NCI-H1694 treated with DMSO at 0.1 percent for 48 hours (cell line): ENCODE results near the gene CCT6B.
"Not testable (repeated sequence)": the region's sequence is repeated elsewhere in the genome, so short reads cannot be mapped to it uniquely, and the experiment has no call there.

Experiments
- DNase-seq: peaks from one replicate; lab custom pipeline; 2025; lab: John Stamatoyannopoulos, UW

Gene CCT6B

GRCh38 chr17:34979650-34980352 lies 18.5 kb upstream of the CCT6B start:
- no peak for DNase-seq

GRCh38 chr17:34979153-34979552 lies 17.9 kb upstream of the CCT6B start:
- DNase-seq, result no peak

- no peak for DNase-seq
Measured at GRCh38 chr17:34974794-34975785, 13.8 kb upstream of the CCT6B start.

GRCh38 chr17:34974179-34974578 lies 12.9 kb upstream of the CCT6B start:
- no peak for DNase-seq

- no peak for DNase-seq
Measured at GRCh38 chr17:34958438-34958837, 2.8 kb downstream of the CCT6B start.

- DNase-seq, result not testable (repeated sequence)
Measured at GRCh38 chr17:34950780-34951179, 10.5 kb downstream of the CCT6B start.

- DNase-seq, result no peak
Measured at GRCh38 chr17:34930283-34930682, 31.0 kb downstream of the CCT6B start.

- DNase-seq, result no peak
Measured at GRCh38 chr17:34926661-34927060, 34.6 kb downstream of the CCT6B start.

- no peak for DNase-seq
Measured at GRCh38 chr17:34920676-34921075, 40.6 kb downstream of the CCT6B start.

GRCh38 chr17:34917381-34917780 lies 43.9 kb downstream of the CCT6B start:
- no peak for DNase-seq

- DNase-seq, result no peak
Measured at GRCh38 chr17:34916120-34916519, 45.1 kb downstream of the CCT6B start.

GRCh38 chr17:34913001-34913400 lies 48.3 kb downstream of the CCT6B start:
- DNase-seq, result no peak

- no peak for DNase-seq
Measured at GRCh38 chr17:34909040-34909439, 52.2 kb downstream of the CCT6B start.

GRCh38 chr17:34902831-34903547 lies 58.3 kb downstream of the CCT6B start:
- no peak for DNase-seq

- DNase-seq, result no peak
Measured at GRCh38 chr17:34899643-34900291, 61.5 kb downstream of the CCT6B start.

GRCh38 chr17:34895383-34895782 lies 65.9 kb downstream of the CCT6B start:
- DNase-seq, result no peak

- DNase-seq, result no peak
Measured at GRCh38 chr17:34894964-34895363, 66.3 kb downstream of the CCT6B start.

- DNase-seq, result peak; percentile 69
Measured at GRCh38 chr17:34892461-34893249, 68.6 kb downstream of the CCT6B start.

- DNase-seq, result no peak
Measured at GRCh38 chr17:34886831-34887230, 74.4 kb downstream of the CCT6B start.

- DNase-seq, result no peak
Measured at GRCh38 chr17:34885076-34885475, 76.2 kb downstream of the CCT6B start.

- no peak for DNase-seq
Measured at GRCh38 chr17:34884597-34884996, 76.7 kb downstream of the CCT6B start.
